K562 (cell line): ENCODE data around the gene SLC27A4. TPM values are rescaled to one million over a fixed set of nuclear protein-coding genes. Genes with fewer than 3 reads are reported as not detected.

Experiments
- ATAC-seq: fragments of 200-7000 bp; cut with Tn5 transposase; 3 replicates; pipeline ENCODE4 v1.9.1; 2020; ENCODE audit warnings: moderate library complexity
- BruUV-seq: library from RNA; stranded (reverse); fragments of 400-500 nt; replicated peaks from 2 replicates; lab custom pipeline; 2021; lab: Mats Ljungman, UMichigan
- CTCF ChIA-PET: fragments of 300-600 bp; formaldehyde crosslinking; extraction: SDS; loops from one replicate; lab custom pipeline; 2021; ENCODE audit warnings: low intra/inter-chr PET ratio; lab: Yijun Ruan, JAX
- POLR2A ChIA-PET: fragments of 300-600, 350-650 bp; sonication (Branson Sonifier 250); formaldehyde crosslinking; extraction: SDS; loops from one replicate; lab custom pipeline; 2021; ENCODE audit warnings: antibody characterized with exemption, inconsistent platforms; lab: Yijun Ruan, JAX
- DNase-seq, 4 experiments: peaks; one replicate each; pipeline versions ENCODE4 v3.0.0 to v3.0.0-alpha.2; 2011 to 2018; ENCODE audit warnings: low spot score in 3 of 4, mixed read lengths in 3 of 4; ENCODE audit errors: extremely low read depth in 1 of 4
- FAIRE-seq: peaks from 2 replicates; lab custom pipeline; 2011; peaks lifted over from hg19 to GRCh38; lab: Jason Lieb, UNC
- H2AFZ ChIP-seq: 2 replicates; pipeline ENCODE4 v1.6.0; 2011; ENCODE audit warnings: low read depth, low read length, control low read depth, inconsistent platforms
- H3K27ac ChIP-seq: fragments of 200-600 bp; 3 replicates; pipeline ENCODE4 v1.8.0; 2011; ENCODE audit warnings: low read depth, mild to moderate bottlenecking, control low read depth, inconsistent platforms, low read length, moderate library complexity, mixed read lengths; ENCODE audit errors: extremely low read depth
- H3K27me3 ChIP-seq, 2 experiments: fragments of 300-600 bp in 1 of 2; 2 replicates in 1 of 2; 3 replicates in 1 of 2; pipeline versions ENCODE4 v1.6.0 to v1.8.0; 2011; ENCODE audit warnings: inconsistent platforms in 2 of 2, low read length in 2 of 2, mild to moderate bottlenecking in 1 of 2, mixed read lengths in 1 of 2, moderate library complexity in 1 of 2; ENCODE audit not compliant: control insufficient read depth in 2 of 2, insufficient read depth in 2 of 2
- H3K36me3 ChIP-seq: fragments of 300-600 bp; 3 replicates; pipeline ENCODE4 v1.8.0; 2011; ENCODE audit warnings: mild to moderate bottlenecking, low read length, inconsistent platforms; ENCODE audit not compliant: control insufficient read depth, insufficient read depth
- H3K4me1 ChIP-seq, 2 experiments: fragments of 200-600 bp in 1 of 2; replicated peaks in 1 of 2; 2 replicates in 1 of 2; 3 replicates in 1 of 2; pipeline versions ENCODE4 v1.5.1 to v1.8.0; 2011; ENCODE audit warnings: inconsistent platforms in 2 of 2, low read length in 2 of 2, mild to moderate bottlenecking in 1 of 2, mixed read lengths in 1 of 2, moderate library complexity in 1 of 2; ENCODE audit not compliant: control insufficient read depth in 2 of 2, insufficient read depth in 2 of 2
- H3K4me2 ChIP-seq: 2 replicates; pipeline ENCODE4 v1.6.1; 2011; ENCODE audit warnings: low read length, control low read depth, inconsistent platforms, mixed read lengths; ENCODE audit not compliant: insufficient read depth
- H3K4me3 ChIP-seq: fragments of 200-600 bp; sonication (generic), shearing (Covaris generic); 2 replicates; pipeline ENCODE4 v1.5.1; 2016; ENCODE audit warnings: control low read depth, inconsistent platforms
- H3K79me2 ChIP-seq: fragments of 200-600 bp; 3 replicates; pipeline ENCODE4 v1.8.0; 2011; ENCODE audit warnings: low read length, inconsistent platforms; ENCODE audit not compliant: control insufficient read depth, insufficient read depth
- H3K9ac ChIP-seq, 2 experiments: 2 replicates each; pipeline versions ENCODE4 v1.6.0 to v1.6.1; 2011; ENCODE audit warnings: low read depth in 2 of 2, low read length in 2 of 2, control low read depth in 1 of 2, inconsistent platforms in 1 of 2, mild to moderate bottlenecking in 1 of 2, mixed read lengths in 1 of 2; ENCODE audit not compliant: insufficient read depth in 1 of 2
- H3K9me1 ChIP-seq: one replicate; pipeline ENCODE4 v1.6.0; 2011; ENCODE audit warnings: inconsistent platforms, mild to moderate bottlenecking, low read length, moderate library complexity; ENCODE audit not compliant: control insufficient read depth, insufficient read depth
- H3K9me3 ChIP-seq: replicated peaks from 2 replicates; pipeline ENCODE4 v1.5.1; 2011; ENCODE audit warnings: low read depth, low read length, inconsistent platforms; ENCODE audit not compliant: control insufficient read depth, insufficient read depth
- H4K20me1 ChIP-seq: replicated peaks from 2 replicates; pipeline ENCODE4 v1.6.1; 2011; ENCODE audit warnings: low read length, inconsistent platforms, mixed read lengths; ENCODE audit not compliant: control insufficient read depth, insufficient read depth
- MAFF ChIP-seq: IDR thresholded peaks from 2 replicates; pipeline ENCODE4 v1.6.1; 2012; ENCODE audit warnings: low read length, improper control_type of control experiment
- MAFK ChIP-seq: IDR thresholded peaks from 2 replicates; pipeline ENCODE4 v1.6.1; 2011; ENCODE audit warnings: low read length, improper control_type of control experiment
- NUFIP1 ChIP-seq: fragments of 450-650 bp; IDR thresholded peaks from 2 replicates; pipeline ENCODE4 v1.6.1; 2018; ENCODE audit not compliant: partially characterized antibody
- ZFP30 ChIP-seq: fragments of 250-450 bp; sonication (Bioruptor Pico); IDR thresholded peaks from 2 replicates; pipeline ENCODE4 v1.8.0; 2022; ENCODE audit warnings: moderate library complexity, mild to moderate bottlenecking, inconsistent platforms, borderline replicate concordance
- WGBS: fragments of 100-300 bp; shearing (Covaris generic); methylation state at CpG from one replicate; pipeline ENCODE4 v1.1.6; 2016; ENCODE audit warnings: low coverage, mixed read lengths; ENCODE audit not compliant: insufficient coverage; ENCODE audit errors: missing lambda C conversion rate; 5-methylcytosine and 5-hydroxymethylcytosine counted together
- in situ Hi-C: fragments of 300-500 bp; cut with MboI; formaldehyde crosslinking; loops from 4 replicates; pipeline ENCODE4 v1.15.0; 2018; ENCODE audit warnings: inconsistent platforms, mixed read lengths
- intact Hi-C: fragments of 100-400 bp; cut with micrococcal nuclease; formaldehyde crosslinking; loops from 2 replicates; pipeline ENCODE4 v1.14.2; 2022
- polyA plus RNA-seq, 8 experiments: library from polyadenylated mRNA; depleted of rRNA in 4 of 8; stranded (reverse) in 5 of 8; unstranded in 3 of 8; fragments of >200 nt; fragmentation: Nextera tagmentation in 2 of 8; fragmentation: Illumina TruSeq in 1 of 8; extraction: Ambion mirVana in 2 of 8; extraction: Trizol in 1 of 8; gene quantifications; 2 replicates each; pipeline versions ENCODE4 v1.2.1 to v1.2.3, GENCODE V29; 2011 to 2014; ENCODE audit warnings: inconsistent platforms in 1 of 8, missing spikeins in 1 of 8
- total RNA-seq, 7 experiments: library from RNA; depleted of rRNA in 6 of 7; stranded (reverse); fragments of >200 nt in 6 of 7; fragmentation: Illumina TruSeq in 2 of 7; extraction: Trizol in 2 of 7; gene quantifications; 2 replicates each; pipeline versions ENCODE4 v1.2.1 to v1.2.3, GENCODE V29; 2011 to 2021; ENCODE audit warnings: low replicate concordance in 1 of 7
- TF ChIP-seq, protein P1 (sequence below): fragments of 450-650 bp; formaldehyde crosslinking; conservative IDR thresholded peaks from 2 replicates; pipeline ENCODE4 v1.4.0; 2022; ENCODE audit warnings: mild to moderate bottlenecking, missing genetic modification characterization

The SLC27A4 gene
- total and polyA plus RNA-seq, 9 of the 15 experiments (the other 6 are each of a cell fraction or from before 2014, with no cell fraction given) = 0.25 to 35.7 (median 14.0) TPM

DNA sequence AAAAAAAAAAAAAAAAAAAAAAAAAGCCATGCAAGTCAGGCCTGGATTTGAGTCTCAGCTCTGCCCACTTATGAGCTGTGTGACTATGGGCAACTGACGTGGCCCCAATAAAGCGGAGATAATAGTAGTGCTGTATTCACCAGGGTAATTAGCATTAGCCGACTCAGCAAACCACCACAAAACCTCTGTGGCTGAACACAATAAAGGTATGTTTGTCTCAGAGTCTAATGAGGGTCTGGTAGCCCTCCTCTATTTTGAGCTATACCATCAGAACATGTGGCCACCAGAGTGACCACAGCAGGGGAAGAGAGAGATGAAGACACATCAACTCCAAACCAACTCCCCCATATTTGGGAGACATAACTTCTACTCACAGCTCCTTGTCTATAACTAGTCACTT, 48.3 kb upstream of the SLC27A4 start:
- H3K4me1 ChIP-seq = peaks cover 17 to 24% of the 10 kb centered on the region in 2 experiments
- no peak for ATAC-seq

More for the DNA sequence above, 48.3 kb upstream of the SLC27A4 start:
- H4K20me1 ChIP-seq = 0 out of 2 replicates have a peak, but pooled peaks cover 3% of the 10 kb centered on the region
- no peak overlapping the region for H2AFZ ChIP-seq
- no peak overlapping the region for H3K4me2 ChIP-seq
- no peak overlapping the region for H3K27ac ChIP-seq
- DNase-seq = peak in 2 of 4 experiments; percentile 16 to 17
- no peak for FAIRE-seq
- in situ Hi-C loops (loop anchor here (25.0 kb wide), 1 partner anchor 1495 kb away; no protein-coding TSS in a partner anchor), intact Hi-C loops (no loop called here)
- no peaks in the 10 kb centered on the region for H3K79me2 ChIP-seq
- no peak overlapping the region for H3K9ac ChIP-seq
- TF ChIP-seq, protein P1, sequence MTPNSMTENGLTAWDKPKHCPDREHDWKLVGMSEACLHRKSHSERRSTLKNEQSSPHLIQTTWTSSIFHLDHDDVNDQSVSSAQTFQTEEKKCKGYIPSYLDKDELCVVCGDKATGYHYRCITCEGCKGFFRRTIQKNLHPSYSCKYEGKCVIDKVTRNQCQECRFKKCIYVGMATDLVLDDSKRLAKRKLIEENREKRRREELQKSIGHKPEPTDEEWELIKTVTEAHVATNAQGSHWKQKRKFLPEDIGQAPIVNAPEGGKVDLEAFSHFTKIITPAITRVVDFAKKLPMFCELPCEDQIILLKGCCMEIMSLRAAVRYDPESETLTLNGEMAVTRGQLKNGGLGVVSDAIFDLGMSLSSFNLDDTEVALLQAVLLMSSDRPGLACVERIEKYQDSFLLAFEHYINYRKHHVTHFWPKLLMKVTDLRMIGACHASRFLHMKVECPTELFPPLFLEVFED = no peak
- TF ChIP-seq ZFP30 = no peak
- TF ChIP-seq MAFF = peak; percentile 69
- TF ChIP-seq NUFIP1 = no peak
- peak; percentile 76 for TF ChIP-seq MAFK
- H3K36me3 ChIP-seq = peaks cover 13% of the 10 kb centered on the region; the same call in 2 of the 3 replicates
- peaks cover 5% of the 10 kb centered on the region for H3K9me1 ChIP-seq
- no TSS peak for BruUV-seq
- ChIA-PET CTCF (interaction anchor here (0.6 to 0.7 kb wide), 2 partner anchors 19 to 1446 kb away, joined by 3 read pairs; no protein-coding TSS in a partner anchor), POLR2A (interaction anchor here (0.5 to 2.1 kb wide), 12 partner anchors 8 to 1526 kb away, joined by 3 to 11 read pairs (median 4); partner anchors contain the start of genes GOLGA2 and SWI5)
- no peaks in the 10 kb centered on the region for H3K27me3 ChIP-seq
- H3K9me3 ChIP-seq = no peaks in the 10 kb centered on the region
- no peak overlapping the region for H3K4me3 ChIP-seq
- WGBS = 85% methylated on average over 3 of the region's 3 CpGs
